HepG2 (cell line): Measurements from ENCODE around the gene MPZL3. TPM values are rescaled to one million over a fixed set of nuclear protein-coding genes. Genes with fewer than 3 reads are reported as not detected.

Experiments
- BRCA1 ChIP-seq: sonication (generic); formaldehyde crosslinking; IDR thresholded peaks from 2 replicates; pipeline ENCODE4 v1.4.0; 2020; ENCODE audit warnings: missing genetic modification reagents
- BRD4 ChIP-seq: sonication (generic); formaldehyde crosslinking; IDR thresholded peaks from 2 replicates; pipeline ENCODE4 v1.4.0; 2020; ENCODE audit warnings: missing genetic modification reagents
- DR1 ChIP-seq: sonication (generic); formaldehyde crosslinking; IDR thresholded peaks from 2 replicates; pipeline ENCODE4 v1.8.0; 2021; ENCODE audit warnings: mild to moderate bottlenecking, missing genetic modification reagents, inconsistent platforms
- EED ChIP-seq: sonication (generic); formaldehyde crosslinking; IDR thresholded peaks from 2 replicates; pipeline ENCODE4 v1.5.0; 2020; ENCODE audit warnings: mild to moderate bottlenecking, missing genetic modification reagents
- ELF3 ChIP-seq: IDR thresholded peaks from 2 replicates; pipeline ENCODE4 v1.6.1; 2016; ENCODE audit warnings: missing genetic modification reagents, missing compliant biosample characterization
- EP300 ChIP-seq, 3 experiments: sonication (generic) in 1 of 3; formaldehyde crosslinking in 1 of 3; IDR thresholded peaks; 2 replicates each; pipeline versions ENCODE4 v1.5.1 to v1.6.1; 2011 to 2020; ENCODE audit warnings: low read depth in 2 of 3, low read length in 2 of 3, borderline replicate concordance in 1 of 3, improper control_type of control experiment in 1 of 3, mild to moderate bottlenecking in 1 of 3, missing genetic modification reagents in 1 of 3, moderate library complexity in 1 of 3
- FOXA3 ChIP-seq: IDR thresholded peaks from 2 replicates; pipeline ENCODE4 v1.6.1; 2016; ENCODE audit warnings: missing genetic modification reagents, missing compliant biosample characterization
- HNF4A ChIP-seq: sonication (generic); formaldehyde crosslinking; IDR thresholded peaks from 2 replicates; pipeline ENCODE4 v1.4.0; 2020; ENCODE audit warnings: missing genetic modification reagents
- IRF2 ChIP-seq: IDR thresholded peaks from 2 replicates; pipeline ENCODE4 v1.6.1; 2018; ENCODE audit warnings: missing genetic modification reagents, missing compliant biosample characterization
- KDM2A ChIP-seq: sonication (generic); formaldehyde crosslinking; IDR thresholded peaks from 2 replicates; pipeline ENCODE4 v1.4.0; 2020; ENCODE audit warnings: low read depth, missing genetic modification reagents, borderline replicate concordance
- MAFK ChIP-seq, 2 experiments: IDR thresholded peaks in 1 of 2; conservative IDR thresholded peaks in 1 of 2; 2 replicates each; pipeline ENCODE4 v1.6.1; 2011; ENCODE audit warnings: improper control_type of control experiment in 2 of 2, low read length in 2 of 2
- MTA3 ChIP-seq: sonication (generic); formaldehyde crosslinking; IDR thresholded peaks from 2 replicates; pipeline ENCODE4 v1.4.0; 2020; ENCODE audit warnings: missing genetic modification reagents
- NCOA2 ChIP-seq: sonication (generic); formaldehyde crosslinking; IDR thresholded peaks from 2 replicates; pipeline ENCODE4 v1.8.0; 2022; ENCODE audit warnings: inconsistent platforms
- NFKB2 ChIP-seq: sonication (generic); formaldehyde crosslinking; IDR thresholded peaks from 2 replicates; pipeline ENCODE4 v1.4.0; 2020; ENCODE audit warnings: missing genetic modification reagents, borderline replicate concordance
- NR2F6 ChIP-seq, 2 experiments: IDR thresholded peaks; 2 replicates each; pipeline ENCODE4 v1.6.1; 2016; ENCODE audit warnings: antibody characterized with exemption in 1 of 2, mild to moderate bottlenecking in 1 of 2
- SIX1 ChIP-seq: sonication (generic); formaldehyde crosslinking; IDR thresholded peaks from 2 replicates; pipeline ENCODE4 v1.4.0; 2020; ENCODE audit warnings: missing genetic modification reagents, borderline replicate concordance
- SP2 ChIP-seq: sonication (generic); formaldehyde crosslinking; IDR thresholded peaks from 2 replicates; pipeline ENCODE4 v1.5.1; 2020; ENCODE audit warnings: mild to moderate bottlenecking, missing genetic modification reagents
- YEATS4 ChIP-seq: sonication (generic); formaldehyde crosslinking; IDR thresholded peaks from 2 replicates; pipeline ENCODE4 v1.4.0; 2020; ENCODE audit warnings: missing genetic modification reagents, borderline replicate concordance
- ZBTB7B ChIP-seq: sonication (generic); formaldehyde crosslinking; IDR thresholded peaks from 2 replicates; pipeline ENCODE4 v1.4.0; 2020; ENCODE audit warnings: missing genetic modification reagents
- ZNF33B ChIP-seq: sonication (generic); formaldehyde crosslinking; IDR thresholded peaks from 2 replicates; pipeline ENCODE4 v1.5.1; 2020; ENCODE audit warnings: mild to moderate bottlenecking, missing genetic modification reagents
- ZNF660 ChIP-seq: sonication (generic); formaldehyde crosslinking; IDR thresholded peaks from 2 replicates; pipeline ENCODE4 v1.5.1; 2020; ENCODE audit warnings: mild to moderate bottlenecking, low read depth, missing genetic modification reagents, borderline replicate concordance
- ZSCAN20 ChIP-seq: sonication (generic); formaldehyde crosslinking; IDR thresholded peaks from 2 replicates; pipeline ENCODE4 v1.4.0; 2020; ENCODE audit warnings: missing genetic modification reagents, mild to moderate bottlenecking, borderline replicate concordance
- ZSCAN25 ChIP-seq: sonication (generic); formaldehyde crosslinking; IDR thresholded peaks from 2 replicates; pipeline ENCODE4 v1.8.0; 2022; ENCODE audit warnings: mild to moderate bottlenecking, missing genetic modification reagents
- polyA plus RNA-seq, 8 experiments: library from polyadenylated mRNA; depleted of rRNA in 3 of 8; stranded (reverse) in 7 of 8; unstranded in 1 of 8; fragments of >200 nt; fragmentation: Illumina TruSeq in 4 of 8; extraction: Trizol in 4 of 8; gene quantifications; 2 replicates each; pipeline versions ENCODE4 v1.2.1 to v1.2.3, GENCODE V29; 2011 to 2016; ENCODE audit warnings: low read depth in 4 of 8, missing spikeins in 1 of 8, mixed read lengths in 1 of 8; ENCODE audit not compliant: insufficient read depth in 1 of 8
- total RNA-seq, 5 experiments: library from RNA; depleted of rRNA; stranded (reverse); fragments of >200 nt; fragmentation: Illumina TruSeq; extraction: Trizol; gene quantifications; 2 replicates each; pipeline ENCODE4 v1.2.3, GENCODE V29; 2016; ENCODE audit warnings: low read depth in 1 of 5
- TF ChIP-seq, protein P1 (sequence below): sonication (generic); formaldehyde crosslinking; IDR thresholded peaks from 2 replicates; pipeline ENCODE4 v1.4.0; 2020; ENCODE audit warnings: mild to moderate bottlenecking, missing genetic modification reagents, borderline replicate concordance
- TF ChIP-seq, protein P2 (sequence below): sonication (generic); IDR thresholded peaks from 2 replicates; pipeline ENCODE4 v1.6.1; 2016; ENCODE audit warnings: low read depth, borderline replicate concordance
- TF ChIP-seq, protein P3 (sequence below): IDR thresholded peaks from 2 replicates; pipeline ENCODE4 v1.6.1; 2016; ENCODE audit warnings: missing compliant biosample characterization, missing genetic modification reagents, borderline replicate concordance

The MPZL3 gene
- total and polyA plus RNA-seq, 2 of the 13 experiments (the other 11 are each of a cell fraction or from before 2014, with no cell fraction given), result 5.3 to 9.3 TPM

DNA sequence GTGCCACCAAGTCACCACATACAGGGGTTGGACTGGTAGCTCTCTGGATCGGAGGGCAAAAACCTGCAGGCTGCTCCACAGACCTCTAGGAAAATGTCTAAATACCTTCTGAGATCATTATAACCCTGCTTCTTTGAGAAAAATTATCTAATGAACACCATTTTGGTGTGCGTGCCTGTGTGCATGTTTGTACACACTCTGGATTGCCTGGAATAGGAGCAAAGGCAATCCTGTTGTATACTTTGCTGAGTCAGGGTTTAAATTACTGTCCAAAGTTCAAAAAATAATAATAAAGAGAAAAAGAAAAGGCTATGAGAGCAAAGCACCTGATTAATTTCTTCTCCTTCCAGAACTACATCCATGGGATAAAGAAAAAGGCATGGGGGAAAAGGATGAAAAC, 38.4 kb downstream of the MPZL3 start (continued):
- TF ChIP-seq, protein P1, sequence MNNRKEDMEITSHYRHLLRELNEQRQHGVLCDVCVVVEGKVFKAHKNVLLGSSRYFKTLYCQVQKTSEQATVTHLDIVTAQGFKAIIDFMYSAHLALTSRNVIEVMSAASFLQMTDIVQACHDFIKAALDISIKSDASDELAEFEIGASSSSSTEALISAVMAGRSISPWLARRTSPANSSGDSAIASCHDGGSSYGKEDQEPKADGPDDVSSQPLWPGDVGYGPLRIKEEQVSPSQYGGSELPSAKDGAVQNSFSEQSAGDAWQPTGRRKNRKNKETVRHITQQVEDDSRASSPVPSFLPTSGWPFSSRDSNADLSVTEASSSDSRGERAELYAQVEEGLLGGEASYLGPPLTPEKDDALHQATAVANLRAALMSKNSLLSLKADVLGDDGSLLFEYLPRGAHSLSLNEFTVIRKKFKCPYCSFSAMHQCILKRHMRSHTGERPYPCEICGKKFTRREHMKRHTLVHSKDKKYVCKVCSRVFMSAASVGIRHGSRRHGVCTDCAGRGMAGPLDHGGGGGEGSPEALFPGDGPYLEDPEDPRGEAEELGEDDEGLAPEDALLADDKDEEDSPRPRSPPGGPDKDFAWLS (CRISPR knock-in tag), result no peak
- TF ChIP-seq SP2 (CRISPR knock-in tag) (no peak), BRCA1 (CRISPR knock-in tag) (no peak), ZSCAN25 (0 out of 2 replicates have a peak, but pooled peaks have one; percentile 19), ELF3 (CRISPR knock-in tag) (peak; percentile 20; the same call in 1 of the 2 replicates), ZSCAN20 (no peak), ZNF33B (CRISPR knock-in tag) (no peak), MTA3 (no peak), SIX1 (CRISPR knock-in tag) (0 out of 2 replicates have a peak, but pooled peaks have one; percentile 19), YEATS4 (CRISPR knock-in tag) (peak; percentile 35; the same call in 1 of the 2 replicates), KDM2A (CRISPR knock-in tag) (no peak), NCOA2 (CRISPR knock-in tag) (peak; percentile 36; the same call in 1 of the 2 replicates), BRD4 (0 out of 2 replicates have a peak, but pooled peaks have one; percentile 38), MAFK (conservative IDR thresholded peaks at IDR 0.05 in 1 of 2, IDR thresholded peaks at IDR 0.05 in 1 of 2; ENCODE audit: low read length in 2 of 2) (peak; percentile 99), IRF2 (0 out of 2 replicates have a peak, but pooled peaks have one; percentile 30), DR1 (CRISPR knock-in tag) (no peak), HNF4A (CRISPR knock-in tag) (peak; percentile 67), ZNF660 (CRISPR knock-in tag) (no peak), FOXA3 (peak; percentile 68), NFKB2 (CRISPR knock-in tag) (no peak), EED (CRISPR knock-in tag) (no peak), EP300 (IDR thresholded peaks at IDR 0.05; ENCODE audit: low read depth in 2 of 2, low read length in 2 of 2) (peak in 1 of 2 experiments; percentile 74; a peak in 1 of 4 replicates), EP300 (CRISPR knock-in tag; IDR thresholded peaks at IDR 0.05; ENCODE audit: borderline replicate concordance) (no peak), ZBTB7B (CRISPR knock-in tag) (no peak), NR2F6 (IDR thresholded peaks at IDR 0.05) (no peak), NR2F6 (CRISPR knock-in tag; IDR thresholded peaks at IDR 0.05) (no peak)
- TF ChIP-seq, protein P2, sequence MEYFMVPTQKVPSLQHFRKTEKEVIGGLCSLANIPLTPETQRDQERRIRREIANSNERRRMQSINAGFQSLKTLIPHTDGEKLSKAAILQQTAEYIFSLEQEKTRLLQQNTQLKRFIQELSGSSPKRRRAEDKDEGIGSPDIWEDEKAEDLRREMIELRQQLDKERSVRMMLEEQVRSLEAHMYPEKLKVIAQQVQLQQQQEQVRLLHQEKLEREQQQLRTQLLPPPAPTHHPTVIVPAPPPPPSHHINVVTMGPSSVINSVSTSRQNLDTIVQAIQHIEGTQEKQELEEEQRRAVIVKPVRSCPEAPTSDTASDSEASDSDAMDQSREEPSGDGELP, result peak; percentile 18; the same call in 1 of the 2 replicates
- TF ChIP-seq, protein P3, sequence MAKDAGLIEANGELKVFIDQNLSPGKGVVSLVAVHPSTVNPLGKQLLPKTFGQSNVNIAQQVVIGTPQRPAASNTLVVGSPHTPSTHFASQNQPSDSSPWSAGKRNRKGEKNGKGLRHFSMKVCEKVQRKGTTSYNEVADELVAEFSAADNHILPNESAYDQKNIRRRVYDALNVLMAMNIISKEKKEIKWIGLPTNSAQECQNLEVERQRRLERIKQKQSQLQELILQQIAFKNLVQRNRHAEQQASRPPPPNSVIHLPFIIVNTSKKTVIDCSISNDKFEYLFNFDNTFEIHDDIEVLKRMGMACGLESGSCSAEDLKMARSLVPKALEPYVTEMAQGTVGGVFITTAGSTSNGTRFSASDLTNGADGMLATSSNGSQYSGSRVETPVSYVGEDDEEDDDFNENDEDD, result no peak
